H1 (cell line): ENCODE measurements around the gene ESPNL. TPM values are rescaled to one million over a fixed set of nuclear protein-coding genes. Genes with fewer than 3 reads are reported as not detected.

ENCODE experiments used
- CTCF ChIA-PET: fragments of 300-600 bp; sonication (Branson Sonifier 250); formaldehyde crosslinking; loops from one replicate; lab custom pipeline; 2021; ENCODE audit not compliant: partially characterized antibody; lab: Charles Lee
- POLR2A ChIA-PET: fragments of 300-600 bp; sonication (Branson Sonifier 250); formaldehyde crosslinking; loops from one replicate; lab custom pipeline; 2021; ENCODE audit warnings: inconsistent platforms; ENCODE audit not compliant: partially characterized antibody; lab: Charles Lee
- DNase-seq, 2 experiments: peaks; one replicate each; pipeline versions ENCODE4 v3.0.0 to v3.0.0-alpha.2; 2010 to 2022; ENCODE audit warnings: low spot score in 2 of 2, low read depth in 1 of 2, mixed read lengths in 1 of 2
- FAIRE-seq: peaks from 2 replicates; lab custom pipeline; 2011; peaks lifted over from hg19 to GRCh38; lab: Jason Lieb, UNC
- H2AFZ ChIP-seq: 2 replicates; pipeline ENCODE4 v1.8.1; 2012; ENCODE audit warnings: low read length, inconsistent platforms
- H2AK5ac ChIP-seq: 2 replicates; pipeline ENCODE4 v1.6.1; 2013; ENCODE audit warnings: low read depth, low read length
- H2BK120ac ChIP-seq: replicated peaks from 2 replicates; pipeline ENCODE3; 2013; ENCODE audit warnings: low read depth, low read length, inconsistent platforms
- H2BK12ac ChIP-seq: 2 replicates; pipeline ENCODE4 v1.6.1; 2013; ENCODE audit warnings: low read depth, low read length
- H2BK15ac ChIP-seq: 2 replicates; pipeline ENCODE4 v1.6.1; 2013; ENCODE audit warnings: low read length
- H2BK20ac ChIP-seq: 2 replicates; pipeline ENCODE4 v1.6.1; 2013; ENCODE audit warnings: low read length
- H2BK5ac ChIP-seq: 2 replicates; pipeline ENCODE4 v1.6.1; 2013; ENCODE audit warnings: low read depth, low read length
- H3K14ac ChIP-seq: 2 replicates; pipeline ENCODE4 v1.6.1; 2013; ENCODE audit warnings: inconsistent platforms; ENCODE audit not compliant: insufficient read length
- H3K18ac ChIP-seq: 2 replicates; pipeline ENCODE4 v1.6.1; 2013; ENCODE audit warnings: low read length; ENCODE audit errors: extremely low read depth
- H3K23ac ChIP-seq: 2 replicates; pipeline ENCODE4 v1.6.1; 2013; ENCODE audit warnings: inconsistent platforms; ENCODE audit not compliant: insufficient read length
- H3K23me2 ChIP-seq: 2 replicates; pipeline ENCODE4 v1.6.1; 2013; ENCODE audit warnings: low read depth, low read length
- H3K27ac ChIP-seq: 2 replicates; pipeline ENCODE4 v1.6.1; 2011; ENCODE audit warnings: low read depth, low read length, inconsistent platforms
- H3K27me3 ChIP-seq, 4 experiments: replicated peaks in 1 of 4; 1 replicate in 1 of 4; 2 replicates in 3 of 4; pipeline versions ENCODE4 v1.6.1 to v1.8.1; 2011 to 2013; ENCODE audit warnings: low read length in 3 of 4, mild to moderate bottlenecking in 3 of 4, inconsistent platforms in 2 of 4, mixed read lengths in 2 of 4, moderate library complexity in 1 of 4; ENCODE audit not compliant: control insufficient read depth in 3 of 4, insufficient read depth in 3 of 4; ENCODE audit errors: extremely low read depth in 1 of 4
- H3K36me3 ChIP-seq, 4 experiments: 2 replicates each; pipeline versions ENCODE4 v1.6.1 to v1.8.1; 2011 to 2013; ENCODE audit warnings: mild to moderate bottlenecking in 4 of 4, low read length in 3 of 4, moderate library complexity in 2 of 4, control low read depth in 1 of 4, inconsistent platforms in 1 of 4; ENCODE audit not compliant: insufficient read depth in 4 of 4, control insufficient read depth in 2 of 4
- H3K4ac ChIP-seq: replicated peaks from 2 replicates; pipeline ENCODE3; 2013; ENCODE audit warnings: low read length, low read depth, mixed read lengths, inconsistent platforms; ENCODE audit not compliant: insufficient read length
- H3K4me1 ChIP-seq, 4 experiments: replicated peaks in 1 of 4; 1 replicate in 1 of 4; 2 replicates in 3 of 4; pipeline versions ENCODE4 v1.6.1 to v1.8.1; 2011 to 2013; ENCODE audit warnings: low read length in 3 of 4, inconsistent platforms in 2 of 4, mixed read lengths in 1 of 4; ENCODE audit not compliant: insufficient read depth in 4 of 4, control insufficient read depth in 3 of 4
- H3K4me2 ChIP-seq, 2 experiments: 2 replicates each; pipeline versions ENCODE4 v1.6.1 to v1.8.1; 2011 to 2013; ENCODE audit warnings: low read depth in 2 of 2, low read length in 2 of 2, control low read depth in 1 of 2, inconsistent platforms in 1 of 2, mild to moderate bottlenecking in 1 of 2; ENCODE audit not compliant: insufficient read depth in 1 of 2
- H3K4me3 ChIP-seq, 4 experiments: fragments of 200-600, 300-600 bp in 1 of 4; sonication (generic), shearing (Covaris generic), sonication (Bioruptor Twin) in 1 of 4; 2 replicates each; pipeline versions ENCODE4 v1.5.1 to v1.8.1; 2011 to 2016; ENCODE audit warnings: low read length in 4 of 4, low read depth in 3 of 4, control low read depth in 2 of 4, inconsistent platforms in 2 of 4, mild to moderate bottlenecking in 2 of 4, mixed read lengths in 1 of 4, moderate library complexity in 1 of 4; ENCODE audit not compliant: insufficient read depth in 2 of 4; ENCODE audit errors: extremely low read depth in 1 of 4
- H3K56ac ChIP-seq: replicated peaks from 2 replicates; pipeline ENCODE3; 2013; ENCODE audit warnings: low read depth, mild to moderate bottlenecking, mixed read lengths, low read length, inconsistent platforms; ENCODE audit not compliant: insufficient read length
- H3K79me1 ChIP-seq: 2 replicates; pipeline ENCODE4 v1.6.1; 2013; ENCODE audit warnings: low read depth, low read length, control low read depth
- H3K79me2 ChIP-seq, 2 experiments: 2 replicates each; pipeline versions ENCODE4 v1.6.1 to v1.8.1; 2012 to 2013; ENCODE audit warnings: low read length in 2 of 2, mild to moderate bottlenecking in 2 of 2, inconsistent platforms in 1 of 2; ENCODE audit not compliant: insufficient read depth in 2 of 2, control insufficient read depth in 1 of 2
- H3K9ac ChIP-seq, 4 experiments: replicated peaks in 1 of 4; 1 replicate in 1 of 4; 2 replicates in 3 of 4; pipeline versions ENCODE4 v1.6.1 to v1.8.1; 2011 to 2013; ENCODE audit warnings: low read depth in 3 of 4, low read length in 3 of 4, control low read depth in 2 of 4, mild to moderate bottlenecking in 2 of 4, moderate library complexity in 2 of 4, inconsistent platforms in 1 of 4; ENCODE audit errors: extremely low read depth in 1 of 4
- H3K9me3 ChIP-seq, 2 experiments: 2 replicates each; pipeline versions ENCODE4 v1.6.1 to v1.8.1; 2012 to 2013; ENCODE audit warnings: mild to moderate bottlenecking in 2 of 2, moderate library complexity in 2 of 2, control low read depth in 1 of 2, inconsistent platforms in 1 of 2, low read depth in 1 of 2, low read length in 1 of 2, mixed read lengths in 1 of 2; ENCODE audit not compliant: insufficient read depth in 2 of 2
- H4K20me1 ChIP-seq, 2 experiments: replicated peaks in 1 of 2; 2 replicates each; pipeline versions ENCODE3 to v1.8.1; 2011 to 2013; ENCODE audit warnings: inconsistent platforms in 2 of 2, low read length in 2 of 2, mild to moderate bottlenecking in 1 of 2; ENCODE audit not compliant: insufficient read depth in 2 of 2, control insufficient read depth in 1 of 2
- H4K5ac ChIP-seq: 2 replicates; pipeline ENCODE4 v1.6.1; 2013; ENCODE audit warnings: low read length, low read depth, mixed read lengths, inconsistent platforms; ENCODE audit not compliant: insufficient read length
- H4K8ac ChIP-seq: 2 replicates; pipeline ENCODE4 v1.8.0; 2013; ENCODE audit warnings: mild to moderate bottlenecking, moderate library complexity, low read length, inconsistent platforms; ENCODE audit not compliant: insufficient read depth; ENCODE audit errors: extremely low read depth
- H4K91ac ChIP-seq: replicated peaks from 2 replicates; pipeline ENCODE3; 2013; ENCODE audit warnings: low read length, mixed read lengths, inconsistent platforms; ENCODE audit not compliant: insufficient read length
- HDAC2 ChIP-seq, 2 experiments: fragments of 300-600 bp in 1 of 2; sonication (generic) in 1 of 2; IDR thresholded peaks; 2 replicates each; pipeline ENCODE4 v1.6.1; 2011 to 2012; ENCODE audit warnings: low read depth in 2 of 2, low read length in 2 of 2, mild to moderate bottlenecking in 2 of 2, moderate library complexity in 2 of 2, borderline replicate concordance in 1 of 2, inconsistent platforms in 1 of 2
- SUZ12 ChIP-seq: fragments of 200-600 bp; sonication (generic); IDR thresholded peaks from 2 replicates; pipeline ENCODE4 v1.6.1; 2012; ENCODE audit warnings: mild to moderate bottlenecking, inconsistent platforms, low read length, moderate library complexity, mixed read lengths
- USF2 ChIP-seq: IDR thresholded peaks from 2 replicates; pipeline ENCODE4 v1.6.1; 2011; ENCODE audit warnings: low read length, improper control_type of control experiment
- WGBS, 2 experiments: shearing (Covaris generic) in 1 of 2; methylation state at CpG; one replicate each; pipeline versions ENCODE4 v1.1.6 to v1.1.7; 2013 to 2015; ENCODE audit warnings: low lambda C conversion rate in 2 of 2, mixed read lengths in 2 of 2, inconsistent platforms in 1 of 2, low coverage in 1 of 2, missing lambda C conversion rate in 1 of 2; ENCODE audit not compliant: insufficient replicate concordance in 2 of 2, insufficient coverage in 1 of 2, insufficient read length in 1 of 2; ENCODE audit errors: extremely low coverage in 1 of 2, missing lambda C conversion rate in 1 of 2; 5-methylcytosine and 5-hydroxymethylcytosine counted together
- polyA plus RNA-seq, 7 experiments: library from polyadenylated mRNA; depleted of rRNA in 3 of 7; stranded (reverse) in 5 of 7; unstranded in 2 of 7; fragments of >200 nt in 5 of 7; fragments of 200-250 nt in 2 of 7; gene quantifications; 1 replicate in 5 of 7; 2 replicates in 1 of 7; 4 replicates in 1 of 7; pipeline versions ENCODE4 v1.2.1 to v1.2.3, GENCODE V29; 2011 to 2013; ENCODE audit warnings: missing spikeins in 2 of 7, mixed read lengths in 2 of 7
- total RNA-seq: library from RNA; stranded (reverse); fragmentation: NEBNext Ultra II Directional; extraction: Animal tissue kit (Norgen Biotek cat#: 25700); gene quantifications from 2 replicates; pipeline ENCODE4 v1.2.1, GENCODE V29; 2021

The ESPNL gene
- total and polyA plus RNA-seq, 2 of the 8 experiments (the other 6 are each of a cell fraction or from before 2014, with no cell fraction given) = 0.68 to 1.3 TPM

- peak overlapping the region in 2 of 4 experiments; percentile 27 to 66; a peak in 5 of 8 replicates for H3K4me3 ChIP-seq
- peaks cover 0 to 21% (median 5%) of the 10 kb centered on the region in 4 experiments; a peak in 5 of 7 replicates for H3K4me1 ChIP-seq
- no peak overlapping the region for H3K56ac ChIP-seq
- H2AK5ac ChIP-seq = no peak overlapping the region
- no peaks in the 10 kb centered on the region; a peak in 1 of 8 replicates for H3K36me3 ChIP-seq
- H2BK120ac ChIP-seq = no peak overlapping the region
- no peak for FAIRE-seq
- WGBS, 2 experiments = 70% methylated on average over 9 of the region's 10 CpGs; no CpG with 5 or more reads in 1 of the 2 experiments
- no peaks in the 10 kb centered on the region for H3K9me3 ChIP-seq
- no peak overlapping the region for H2BK15ac ChIP-seq
- H4K20me1 ChIP-seq = peaks cover 0 to 4% of the 10 kb centered on the region in 2 experiments
- CTCF ChIA-PET = interaction anchor here (0.8 to 2.3 kb wide), 17 partner anchors 8 to 179 kb away, joined by 3 to 15 read pairs (median 4); no protein-coding TSS in a partner anchor
- H3K18ac ChIP-seq = no peak overlapping the region
- H3K79me1 ChIP-seq = no peaks in the 10 kb centered on the region
- no peak overlapping the region for H3K9ac ChIP-seq
- H4K8ac ChIP-seq = no peak overlapping the region; the same call in 1 of the 2 replicates
- no peak overlapping the region for H3K23ac ChIP-seq
- no peaks in the 10 kb centered on the region for H3K79me2 ChIP-seq
- no peak overlapping the region for H3K4ac ChIP-seq
- H4K91ac ChIP-seq = no peak overlapping the region
- H3K27ac ChIP-seq = no peak overlapping the region
- no peak overlapping the region for H2BK20ac ChIP-seq
- peak overlapping the region; percentile 64 to 73 for H3K4me2 ChIP-seq
- no peak overlapping the region for H2BK12ac ChIP-seq
- no peak for DNase-seq
- peaks cover 13% of the 10 kb centered on the region; the same call in 1 of the 2 replicates for H3K23me2 ChIP-seq
- TF ChIP-seq USF2 (no peak), SUZ12 (0 out of 2 replicates have a peak, but pooled peaks have one; percentile 9), HDAC2 (IDR thresholded peaks at IDR 0.05; ENCODE audit: borderline replicate concordance in 1 of 2, low read depth in 2 of 2, low read length in 2 of 2) (0 out of 4 replicates have a peak, but pooled peaks of 1 of the 2 experiments have one; percentile 10)
- TF ChIP-seq, all 59 proteins: peak for 2
- Histone ChIP-seq H2BK5ac (no peak overlapping the region), H4K5ac (no peak overlapping the region), H3K27me3 (peaks cover 21 to 62% (median 47%) of the 10 kb centered on the region in 4 experiments), H2AFZ (no peak overlapping the region), H3K14ac (no peak overlapping the region)
- POLR2A ChIA-PET = interaction anchor here (2.0 kb wide), 1 partner anchor 75 kb away, joined by 8 read pairs; no protein-coding TSS in a partner anchor
Observed at GRCh38 chr2:238159661-238160205, 59.6 kb downstream of the ESPNL start.
